Retinal pigment epithelial cell (primary cell): Measurements from ENCODE around the gene CELSR1.

Experiments
- DNase-seq: peaks from one replicate; pipeline ENCODE4 v3.0.0-alpha.2; 2010; ENCODE audit warnings: low read depth
- H3K4me3 ChIP-seq: 2 replicates; pipeline ENCODE4 v1.5.1; 2011; ENCODE audit warnings: mild to moderate bottlenecking, low read length, control low read depth, moderate library complexity
- CTCF ChIP-seq: conservative IDR thresholded peaks from 2 replicates; pipeline ENCODE4 v1.5.1; 2011; ENCODE audit warnings: low read depth, low read length, control low read depth, inconsistent platforms

CELSR1 gene

GRCh38 chr22:46355369-46355995 lies 181.9 kb downstream of the CELSR1 start:
- TF ChIP-seq CTCF: peak; percentile 85
- no peak for DNase-seq
- no peak overlapping the region for H3K4me3 ChIP-seq

- DNase-seq: no peak
- H3K4me3 ChIP-seq: no peak overlapping the region
- no peak for TF ChIP-seq CTCF
These were observed 182.5 kb downstream of the CELSR1 start for GRCh38 chr22:46354993-46355305.

- no peak for DNase-seq
- TF ChIP-seq CTCF: no peak
- H3K4me3 ChIP-seq: no peak overlapping the region
These were observed 183.0 kb downstream of the CELSR1 start for GRCh38 chr22:46354176-46354992.

- no peak for DNase-seq
- TF ChIP-seq CTCF: no peak
- no peak overlapping the region for H3K4me3 ChIP-seq
These were observed 183.8 kb downstream of the CELSR1 start for GRCh38 chr22:46353483-46354105.

- no peak for TF ChIP-seq CTCF
These were observed 184.6 kb downstream of the CELSR1 start for GRCh38 chr22:46352691-46353386.

GRCh38 chr22:46352276-46352675 lies 185.1 kb downstream of the CELSR1 start:
- H3K4me3 ChIP-seq: no peak overlapping the region
- no peak for DNase-seq
- no peak for TF ChIP-seq CTCF

More at GRCh38 chr22:46352691-46353386, 184.6 kb downstream of the CELSR1 start:
- DNase-seq: peak; percentile 43
- no peak overlapping the region for H3K4me3 ChIP-seq
